Measurements from ENCODE around the gene C9orf40. TPM values are rescaled to one million over a fixed set of nuclear protein-coding genes. Genes with fewer than 3 reads are reported as not detected.

C9orf40 gene
- total RNA-seq, 1 donor from 2014 or later = 19.3 TPM

GRCh38 chr9:74977287-74977686 lies 24.6 kb upstream of the C9orf40 start:
- Histone ChIP-seq H3K27ac (no peak overlapping the region), H4K20me1 (ENCODE audit: low read depth) (no peaks in the 10 kb centered on the region), H3K9ac (no peak overlapping the region), H3K4me1 (peaks cover 6% of the 10 kb centered on the region), H2AFZ (replicated peaks) (no peak overlapping the region), H3F3A (ENCODE audit: low read depth) (no peaks in the 10 kb centered on the region), H3K4me2 (no peak overlapping the region), H3K9me3 (ENCODE audit: low read depth) (no peaks in the 10 kb centered on the region), H3K79me2 (ENCODE audit: low read depth) (no peaks in the 10 kb centered on the region), H3K36me3 (no peaks in the 10 kb centered on the region), H3K4me3 (no peak overlapping the region), H3K27me3 (no peaks in the 10 kb centered on the region)
- Mint-ChIP-seq H3K27ac (no peak overlapping the region), H3K36me3 (peaks cover 6% of the 10 kb centered on the region), H3K27me3 (ENCODE audit: insufficient read depth, low read depth) (peaks cover 4% of the 10 kb centered on the region), H3K4me1 (peaks cover 8% of the 10 kb centered on the region), H3K9me3 (peaks cover 13% of the 10 kb centered on the region), H3K4me3 (no peak overlapping the region)
- DNase-seq (ENCODE audit: low spot score) = no peak
- TF ChIP-seq CTCF (IDR thresholded peaks at IDR 0.05) (no peak), EZH2 (IDR thresholded peaks at IDR 0.05) (no peak), EZH2phosphoT487 (IDR thresholded peaks at IDR 0.05) (no peak)

GRCh38 chr9:74975538-74975937 lies 22.8 kb upstream of the C9orf40 start:
- Histone ChIP-seq H3K4me3 (no peak overlapping the region), H3K9me3 (ENCODE audit: low read depth) (no peaks in the 10 kb centered on the region), H3K27ac (no peak overlapping the region), H4K20me1 (ENCODE audit: low read depth) (no peaks in the 10 kb centered on the region), H2AFZ (replicated peaks) (no peak overlapping the region), H3K36me3 (no peaks in the 10 kb centered on the region), H3F3A (ENCODE audit: low read depth) (no peaks in the 10 kb centered on the region), H3K79me2 (ENCODE audit: low read depth) (no peaks in the 10 kb centered on the region), H3K27me3 (no peaks in the 10 kb centered on the region), H3K4me1 (peaks cover 6% of the 10 kb centered on the region), H3K9ac (no peak overlapping the region), H3K4me2 (no peak overlapping the region)
- Mint-ChIP-seq H3K36me3 (peaks cover 6% of the 10 kb centered on the region), H3K9me3 (peaks cover 22% of the 10 kb centered on the region), H3K4me1 (peaks cover 8% of the 10 kb centered on the region), H3K4me3 (no peak overlapping the region), H3K27ac (no peak overlapping the region), H3K27me3 (ENCODE audit: insufficient read depth, low read depth) (peaks cover 6% of the 10 kb centered on the region)
- DNase-seq (ENCODE audit: low spot score) = no peak
- no peak for TF ChIP-seq EZH2 (IDR thresholded peaks at IDR 0.05)
- no peak for TF ChIP-seq EZH2phosphoT487 (IDR thresholded peaks at IDR 0.05)
- no peak for TF ChIP-seq CTCF (IDR thresholded peaks at IDR 0.05)

- Histone ChIP-seq H3K27me3 (no peaks in the 10 kb centered on the region), H3K9me3 (ENCODE audit: low read depth) (no peaks in the 10 kb centered on the region), H3K36me3 (no peaks in the 10 kb centered on the region), H3K79me2 (ENCODE audit: low read depth) (no peaks in the 10 kb centered on the region), H2AFZ (replicated peaks) (no peak overlapping the region), H3K4me1 (peaks cover 6% of the 10 kb centered on the region), H3K4me2 (no peak overlapping the region), H3F3A (ENCODE audit: low read depth) (no peaks in the 10 kb centered on the region), H3K4me3 (no peak overlapping the region), H4K20me1 (ENCODE audit: low read depth) (no peaks in the 10 kb centered on the region), H3K27ac (no peak overlapping the region), H3K9ac (no peak overlapping the region)
- H3K36me3 Mint-ChIP-seq = peaks cover 5% of the 10 kb centered on the region
- DNase-seq (ENCODE audit: low spot score) = no peak
- no peak overlapping the region for H3K27ac Mint-ChIP-seq
- H3K27me3 Mint-ChIP-seq (ENCODE audit: insufficient read depth, low read depth) = peaks cover 6% of the 10 kb centered on the region
- H3K4me3 Mint-ChIP-seq = no peak overlapping the region
- H3K4me1 Mint-ChIP-seq = peaks cover 8% of the 10 kb centered on the region
- peaks cover 22% of the 10 kb centered on the region for H3K9me3 Mint-ChIP-seq
- TF ChIP-seq CTCF (IDR thresholded peaks at IDR 0.05) = no peak
- no peak for TF ChIP-seq EZH2phosphoT487 (IDR thresholded peaks at IDR 0.05)
- TF ChIP-seq EZH2 (IDR thresholded peaks at IDR 0.05) = no peak
Observed at GRCh38 chr9:74974558-74974957, 21.8 kb upstream of the C9orf40 start.

Measured in neural progenitor cell (in vitro differentiated cells).